Frontal cortex (tissue), 4 donors: ENCODE data around the gene RCL1. TPM values are rescaled to one million over a fixed set of nuclear protein-coding genes. Genes with fewer than 3 reads are reported as not detected.
A peak's percentile ranks its signal among the peaks of the same experiment; 100 is the strongest.
"Not testable (repeated sequence)": the region's sequence is repeated elsewhere in the genome, so short reads cannot be mapped to it uniquely, and the experiment has no call there.

Experiments
- DNase-seq, 2 donors: peaks; one replicate each; pipeline ENCODE4 v3.0.0; 2012; ENCODE audit warnings: low spot score in 2 of 2
- FAIRE-seq: peaks from 2 replicates; lab custom pipeline; 2012; peaks lifted over from hg19 to GRCh38; lab: Jason Lieb, UNC
- total RNA-seq: library from RNA; depleted of rRNA; stranded (reverse); fragments of >200 nt; gene quantifications from one replicate; pipeline ENCODE4 v1.2.3, GENCODE V29; 2014
- donor health status: control.
- donor health status: control.
- donor health status: control.

Gene RCL1
- total RNA-seq, 1 donor from 2014 or later: 20.0 TPM

GRCh38 chr9:4864234-4864661, 71.5 kb downstream of the RCL1 start:
- FAIRE-seq (no peak), DNase-seq (no peak)

GRCh38 chr9:4864698-4865097, 72.0 kb downstream of the RCL1 start:
- DNase-seq (no peak), FAIRE-seq (no peak)

- DNase-seq (no peak), FAIRE-seq (no peak)
Measured at GRCh38 chr9:4865681-4866080, 72.9 kb downstream of the RCL1 start.

GRCh38 chr9:4866239-4866969, 73.7 kb downstream of the RCL1 start:
- no peak for FAIRE-seq
- DNase-seq: no peak

- no peak for FAIRE-seq
- DNase-seq: no peak
Measured at GRCh38 chr9:4873066-4873465, 80.3 kb downstream of the RCL1 start.

- FAIRE-seq (no peak), DNase-seq (no peak)
Measured at GRCh38 chr9:4875559-4875958, 82.8 kb downstream of the RCL1 start.

- DNase-seq: no peak
- no peak for FAIRE-seq
Measured at GRCh38 chr9:4879115-4879558, 86.4 kb downstream of the RCL1 start.

GRCh38 chr9:4883326-4883873, 90.7 kb downstream of the RCL1 start:
- DNase-seq: no peak
- FAIRE-seq: no peak

- DNase-seq (no peak), FAIRE-seq (no peak)
Measured at GRCh38 chr9:4886698-4887097, 94.0 kb downstream of the RCL1 start.

- no peak for FAIRE-seq
- peak in 1 of 2 donors; percentile 16 for DNase-seq
Measured at GRCh38 chr9:4887556-4887955, 94.8 kb downstream of the RCL1 start.

- FAIRE-seq (no peak), DNase-seq (no peak)
Measured at GRCh38 chr9:4890242-4890641, 97.5 kb downstream of the RCL1 start.

- DNase-seq (no peak), FAIRE-seq (no peak)
Measured at GRCh38 chr9:4890929-4891328, 98.2 kb downstream of the RCL1 start.

GRCh38 chr9:4891674-4892073, 98.9 kb downstream of the RCL1 start:
- DNase-seq (no peak), FAIRE-seq (no peak)

GRCh38 chr9:4892501-4893194, 99.9 kb downstream of the RCL1 start:
- FAIRE-seq (no peak), DNase-seq (no peak)

- DNase-seq (no peak), FAIRE-seq (no peak)
Measured at GRCh38 chr9:4894076-4894475, 101.3 kb downstream of the RCL1 start.

GRCh38 chr9:4899853-4900252, 107.1 kb downstream of the RCL1 start:
- DNase-seq, FAIRE-seq: not testable (repeated sequence)

GRCh38 chr9:4901401-4902134, 108.8 kb downstream of the RCL1 start:
- DNase-seq, FAIRE-seq: not testable (repeated sequence)

GRCh38 chr9:4902135-4902475, 109.4 kb downstream of the RCL1 start:
- no peak for DNase-seq
- FAIRE-seq: no peak

- DNase-seq: no peak
- no peak for FAIRE-seq
Measured at GRCh38 chr9:4904322-4905134, 111.8 kb downstream of the RCL1 start.

GRCh38 chr9:4905135-4905490, 112.4 kb downstream of the RCL1 start:
- no peak for FAIRE-seq
- no peak for DNase-seq
